DND-41 (cell line): ENCODE data around the gene KRTAP4-5.
"Not testable (repeated sequence)": the region's sequence is repeated elsewhere in the genome, so short reads cannot be mapped to it uniquely, and the experiment has no call there.

ENCODE experiments used
- CTCF ChIP-seq: IDR thresholded peaks from 2 replicates; pipeline ENCODE4 v1.5.1; 2012; ENCODE audit warnings: borderline replicate concordance, low read length, moderate library complexity, mild to moderate bottlenecking; ENCODE audit not compliant: poor library complexity, severe bottlenecking; ENCODE audit errors: extremely low read depth
- EZH2 ChIP-seq: IDR thresholded peaks from 3 replicates; pipeline ENCODE4 v1.6.1; 2012; ENCODE audit warnings: borderline replicate concordance, low read depth, mild to moderate bottlenecking, moderate library complexity, low read length, inconsistent platforms; ENCODE audit not compliant: severe bottlenecking

- not testable (repeated sequence) for TF ChIP-seq CTCF, EZH2
Measured at GRCh38 chr17:41139865-41140264, 9.8 kb downstream of the KRTAP4-5 start.
